HG03432 (cell line): ENCODE results near the gene HMGCS2.

Source experiments
- ATAC-seq: cut with Tn5 transposase; IDR thresholded peaks from one replicate; pipeline ENCODE4 v1.9.1; 2021; ENCODE audit warnings: mild to moderate bottlenecking, moderate library complexity; ENCODE audit not compliant: unreplicated experiment

Gene HMGCS2

DNA sequence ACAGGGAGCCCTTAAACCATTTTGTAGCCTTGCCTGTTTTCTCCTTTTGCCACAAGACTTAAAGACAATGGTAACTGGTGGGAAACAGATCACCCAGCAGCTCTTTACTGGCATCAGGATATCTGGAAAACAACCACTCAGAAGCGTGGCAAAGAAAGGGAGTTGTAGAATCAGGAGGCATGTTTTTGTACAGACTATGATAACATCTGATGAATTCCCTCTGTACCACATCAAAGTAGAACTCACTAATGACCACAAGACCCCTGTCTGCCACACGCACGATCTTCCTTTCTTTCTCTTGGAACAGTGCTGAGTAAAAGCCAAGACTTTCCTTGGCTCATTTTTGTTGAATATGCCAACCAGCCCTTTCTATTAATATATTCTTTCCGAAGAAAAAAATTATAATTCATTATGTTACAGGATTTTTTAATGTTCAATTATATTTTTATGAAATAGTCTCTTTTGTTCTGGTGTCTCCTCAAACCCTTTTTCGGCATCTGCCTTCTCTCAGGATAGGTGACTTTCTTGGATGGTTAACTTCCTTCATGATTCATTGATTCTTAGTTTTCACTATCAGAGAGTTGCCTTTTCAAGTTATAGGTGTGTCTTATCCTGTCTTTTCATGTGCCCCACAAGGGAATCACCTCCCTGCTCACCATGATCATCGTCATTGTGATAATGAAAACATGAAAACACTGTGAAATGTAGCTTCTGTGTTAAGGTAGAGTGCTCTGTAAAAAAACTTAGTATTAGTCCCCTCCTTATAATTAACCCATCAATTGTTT lies 64.8 kb downstream of the HMGCS2 start:
- ATAC-seq, result no peak

DNA sequence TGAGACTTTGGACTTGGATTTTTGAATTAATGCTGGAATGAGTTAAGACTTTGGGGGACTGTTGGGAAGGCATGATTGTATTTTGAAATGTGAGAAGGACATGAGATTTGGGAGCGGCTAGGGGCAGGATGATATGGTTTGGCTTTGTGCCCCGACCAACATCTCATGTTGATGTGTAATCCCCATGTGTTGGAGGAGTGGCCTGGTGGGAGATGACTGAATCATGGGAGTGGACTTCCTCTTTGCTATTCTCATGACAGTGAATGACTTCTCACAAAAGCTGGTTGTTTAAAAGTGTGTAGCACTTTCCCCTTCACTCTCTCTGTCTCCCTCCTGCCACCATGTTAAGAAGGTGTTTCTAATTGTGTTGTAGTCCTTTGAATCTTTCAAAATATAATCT lies 66.3 kb downstream of the HMGCS2 start:
- ATAC-seq, result no peak

DNA sequence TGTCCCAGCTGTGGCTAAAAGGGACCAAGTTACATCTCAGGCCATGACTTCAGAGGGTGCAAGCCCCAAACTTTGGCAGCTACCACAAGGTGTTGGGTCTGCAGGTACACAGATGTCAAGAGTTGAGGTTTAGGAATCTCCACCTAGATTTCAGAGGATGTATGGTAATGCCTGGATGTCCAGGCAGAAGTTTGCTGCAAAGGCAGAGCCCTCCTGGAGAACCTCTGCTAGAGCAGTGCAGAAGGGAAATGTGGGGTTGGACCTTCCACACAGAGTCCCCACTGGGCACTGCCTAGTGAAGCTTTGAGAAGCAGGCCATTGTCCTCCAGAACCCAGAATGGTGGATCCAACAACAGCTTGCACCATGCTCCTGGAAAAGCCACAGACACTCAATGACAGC lies 67.0 kb downstream of the HMGCS2 start:
- no peak for ATAC-seq

DNA sequence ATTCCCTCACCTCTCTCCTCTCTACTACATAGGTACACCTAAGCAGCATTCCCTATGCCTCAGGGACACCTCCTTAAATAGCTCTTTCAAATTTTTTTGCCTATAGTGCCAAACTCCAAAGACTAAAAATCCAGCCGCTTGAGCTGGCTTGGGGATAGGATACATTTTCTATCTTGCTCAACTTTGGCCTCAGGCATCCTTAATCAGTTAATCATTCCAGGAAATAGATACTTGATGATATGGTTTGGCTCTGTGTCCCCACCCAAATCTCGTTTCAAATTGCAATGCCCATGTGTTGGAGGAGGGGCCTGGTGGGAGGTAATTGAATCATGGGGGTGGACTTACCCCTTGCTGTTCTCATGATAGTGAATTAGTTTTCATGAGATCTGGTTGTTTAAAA lies 68.4 kb downstream of the HMGCS2 start:
- ATAC-seq, result no peak
